Measurements from ENCODE around the gene ONECUT3. TPM values are rescaled to one million over a fixed set of nuclear protein-coding genes. Genes with fewer than 3 reads are reported as not detected.

Gene ONECUT3
- total and polyA plus RNA-seq, 2 donors (not counting 3 experiments of a cell fraction or from before 2014, with no cell fraction given): not detected

DNA sequence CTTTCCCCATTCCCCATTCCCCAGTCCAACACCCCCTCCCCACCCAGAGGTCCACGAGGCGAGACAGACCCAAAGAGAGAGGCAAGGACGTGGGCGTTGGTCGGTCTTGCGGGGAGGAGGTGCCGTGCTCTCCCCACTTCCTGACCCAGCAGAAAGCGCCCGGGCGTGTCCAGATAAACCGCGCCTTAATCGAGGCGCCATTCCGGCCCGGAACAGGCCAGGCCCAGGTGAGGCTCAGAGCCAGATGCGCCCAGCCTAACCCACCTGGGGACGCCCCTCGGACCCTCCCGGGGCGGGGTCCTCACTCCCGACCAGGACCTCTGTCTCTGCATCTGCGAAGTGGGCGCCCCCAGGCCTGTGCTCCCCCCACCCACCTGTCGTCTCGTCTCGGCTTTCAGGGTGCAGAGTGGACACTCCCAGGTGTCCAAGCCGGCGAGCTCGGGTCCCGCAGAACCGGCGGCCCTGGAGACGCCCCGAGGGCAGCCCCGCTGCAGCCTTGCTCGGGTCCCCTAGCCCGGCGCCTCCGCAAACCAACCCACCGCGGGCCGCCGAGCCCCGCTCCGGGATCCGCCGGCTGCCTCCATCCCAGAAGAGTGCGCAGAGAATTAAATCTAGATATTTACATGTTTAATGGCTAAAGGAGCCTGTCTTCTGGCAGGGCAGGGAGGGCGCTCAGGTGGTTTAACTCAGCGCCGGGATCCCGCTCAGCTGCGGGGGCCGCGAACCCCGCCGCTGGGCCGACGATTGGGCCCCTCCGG lies 5.0 kb upstream of the ONECUT3 start:
- POLR2A ChIA-PET: no interaction called here
- H3K27ac ChIP-seq (ENCODE audit: insufficient read depth, low read depth, low read length): no peak overlapping the region

DNA sequence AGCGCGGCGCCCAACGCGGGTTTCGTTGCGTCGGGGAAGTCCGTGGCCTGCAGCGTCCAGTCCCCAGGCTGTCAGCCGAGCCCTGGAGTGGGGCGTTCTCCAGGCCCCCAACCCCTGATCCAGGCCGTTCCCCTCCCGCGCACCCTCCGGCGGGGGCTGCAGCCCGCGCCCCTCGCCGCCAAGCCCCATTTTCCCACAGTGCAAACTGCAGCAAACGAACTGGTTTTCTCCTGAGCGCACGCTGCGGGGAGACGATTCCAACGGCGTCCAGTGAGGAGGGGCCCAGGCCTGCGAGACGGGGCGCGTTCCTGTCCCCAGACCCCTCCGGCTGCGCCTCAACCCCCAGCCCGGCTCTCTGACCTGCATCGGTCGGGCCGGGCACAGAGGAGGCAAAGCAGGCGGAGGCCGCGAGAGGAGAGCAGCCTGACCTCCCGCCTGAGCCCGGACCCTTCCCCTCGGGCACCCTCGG lies 4.4 kb upstream of the ONECUT3 start:
- H3K9ac ChIP-seq (replicated peaks; ENCODE audit: extremely low read depth, insufficient read depth, low read length): no peak overlapping the region
- ChIA-PET CTCF (no interaction called here), POLR2A (no interaction called here)
- H3K4me3 ChIP-seq (replicated peaks in 1 of 3; ENCODE audit: insufficient read depth in 1 of 3, low read depth in 1 of 3, low read length in 3 of 3): no peak overlapping the region
- DNase-seq (ENCODE audit: low read depth, low spot score) (no peak), FAIRE-seq (no peak)
- peak; percentile 94 for TF ChIP-seq EZH2 (IDR thresholded peaks at IDR 0.05; ENCODE audit: borderline replicate concordance, low read depth, low read length, severe bottlenecking)
- TF ChIP-seq, protein P1, sequence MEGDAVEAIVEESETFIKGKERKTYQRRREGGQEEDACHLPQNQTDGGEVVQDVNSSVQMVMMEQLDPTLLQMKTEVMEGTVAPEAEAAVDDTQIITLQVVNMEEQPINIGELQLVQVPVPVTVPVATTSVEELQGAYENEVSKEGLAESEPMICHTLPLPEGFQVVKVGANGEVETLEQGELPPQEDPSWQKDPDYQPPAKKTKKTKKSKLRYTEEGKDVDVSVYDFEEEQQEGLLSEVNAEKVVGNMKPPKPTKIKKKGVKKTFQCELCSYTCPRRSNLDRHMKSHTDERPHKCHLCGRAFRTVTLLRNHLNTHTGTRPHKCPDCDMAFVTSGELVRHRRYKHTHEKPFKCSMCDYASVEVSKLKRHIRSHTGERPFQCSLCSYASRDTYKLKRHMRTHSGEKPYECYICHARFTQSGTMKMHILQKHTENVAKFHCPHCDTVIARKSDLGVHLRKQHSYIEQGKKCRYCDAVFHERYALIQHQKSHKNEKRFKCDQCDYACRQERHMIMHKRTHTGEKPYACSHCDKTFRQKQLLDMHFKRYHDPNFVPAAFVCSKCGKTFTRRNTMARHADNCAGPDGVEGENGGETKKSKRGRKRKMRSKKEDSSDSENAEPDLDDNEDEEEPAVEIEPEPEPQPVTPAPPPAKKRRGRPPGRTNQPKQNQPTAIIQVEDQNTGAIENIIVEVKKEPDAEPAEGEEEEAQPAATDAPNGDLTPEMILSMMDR (IDR thresholded peaks at IDR 0.05; ENCODE audit: extremely low read depth in 1 of 2, insufficient read depth in 1 of 2, low read depth in 1 of 2, low read length in 2 of 2): no peak
- TF ChIP-seq JUN (IDR thresholded peaks at IDR 0.05; ENCODE audit: borderline replicate concordance, insufficient read depth, insufficient read length, low read depth): no peak
- TF ChIP-seq POLR2A (IDR thresholded peaks at IDR 0.05; ENCODE audit: low read depth, low read length): no peak
- TF ChIP-seq, protein P2, sequence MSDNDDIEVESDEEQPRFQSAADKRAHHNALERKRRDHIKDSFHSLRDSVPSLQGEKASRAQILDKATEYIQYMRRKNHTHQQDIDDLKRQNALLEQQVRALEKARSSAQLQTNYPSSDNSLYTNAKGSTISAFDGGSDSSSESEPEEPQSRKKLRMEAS (IDR thresholded peaks at IDR 0.05; ENCODE audit: insufficient read depth, insufficient read length): no peak
- no peaks in the 10 kb centered on the region for H3K9me1 ChIP-seq (replicated peaks; ENCODE audit: control insufficient read depth, extremely low read depth, insufficient read depth, low read length)
- no peak overlapping the region for H2AFZ ChIP-seq (ENCODE audit: low read depth, low read length)
- BruUV-seq (replicated peaks): no TSS peak
- peaks cover 49 to 54% of the 10 kb centered on the region in 2 experiments for H3K27me3 ChIP-seq (ENCODE audit: control insufficient read depth in 2 of 2, insufficient read depth in 2 of 2, low read length in 2 of 2)
- no peaks in the 10 kb centered on the region for H4K20me1 ChIP-seq (replicated peaks; ENCODE audit: control insufficient read depth, extremely low read depth, insufficient read depth, low read length)
- no peak overlapping the region for H3K27ac ChIP-seq (ENCODE audit: insufficient read depth, low read depth, low read length)
- H3K4me1 ChIP-seq (ENCODE audit: control insufficient read depth, extremely low read depth, insufficient read depth, low read length): peaks cover 16% of the 10 kb centered on the region
- H3K36me3 ChIP-seq (ENCODE audit: control insufficient read depth in 2 of 2, extremely low read depth in 1 of 2, insufficient read depth in 2 of 2, low read length in 2 of 2): no peaks in the 10 kb centered on the region
- no peaks in the 10 kb centered on the region for H3K9me3 ChIP-seq (replicated peaks; ENCODE audit: control insufficient read depth, insufficient read depth, low read length)
- intact Hi-C loops (cut with micrococcal nuclease): no loop called here
- dilution Hi-C loops (cut with MboI; ENCODE audit: extremely low pct_ligation_motif_present, low sequenced_read_pairs): no loop called here
- no peak overlapping the region for H3K4me2 ChIP-seq (ENCODE audit: insufficient read depth, low read length)
- no peaks in the 10 kb centered on the region for H3K79me2 ChIP-seq (ENCODE audit: control insufficient read depth, insufficient read depth, low read length)

More for the DNA sequence above, 5.0 kb upstream of the ONECUT3 start:
- no peak for DNase-seq (ENCODE audit: low read depth, low spot score)
- Histone ChIP-seq H3K9me1 (replicated peaks; ENCODE audit: control insufficient read depth, extremely low read depth, insufficient read depth, low read length) (no peaks in the 10 kb centered on the region), H3K79me2 (ENCODE audit: control insufficient read depth, insufficient read depth, low read length) (no peaks in the 10 kb centered on the region), H3K9me3 (replicated peaks; ENCODE audit: control insufficient read depth, insufficient read depth, low read length) (no peaks in the 10 kb centered on the region), H3K9ac (replicated peaks; ENCODE audit: extremely low read depth, insufficient read depth, low read length) (no peak overlapping the region), H3K36me3 (ENCODE audit: control insufficient read depth in 2 of 2, extremely low read depth in 1 of 2, insufficient read depth in 2 of 2, low read length in 2 of 2) (no peaks in the 10 kb centered on the region), H3K4me2 (ENCODE audit: insufficient read depth, low read length) (no peak overlapping the region), H2AFZ (ENCODE audit: low read depth, low read length) (no peak overlapping the region), H3K4me1 (ENCODE audit: control insufficient read depth, extremely low read depth, insufficient read depth, low read length) (peaks cover 16% of the 10 kb centered on the region), H4K20me1 (replicated peaks; ENCODE audit: control insufficient read depth, extremely low read depth, insufficient read depth, low read length) (no peaks in the 10 kb centered on the region), H3K27me3 (ENCODE audit: control insufficient read depth in 2 of 2, insufficient read depth in 2 of 2, low read length in 2 of 2) (peaks cover 49 to 54% of the 10 kb centered on the region in 2 experiments), H3K4me3 (replicated peaks in 1 of 3; ENCODE audit: insufficient read depth in 1 of 3, low read depth in 1 of 3, low read length in 3 of 3) (no peak overlapping the region)
- intact Hi-C loops (cut with micrococcal nuclease) (no loop called here), dilution Hi-C loops (cut with MboI; ENCODE audit: extremely low pct_ligation_motif_present, low sequenced_read_pairs) (no loop called here)
- no TSS peak for BruUV-seq (replicated peaks)
- TF ChIP-seq EZH2 (IDR thresholded peaks at IDR 0.05; ENCODE audit: borderline replicate concordance, low read depth, low read length, severe bottlenecking) (no peak), GATA2 (IDR thresholded peaks at IDR 0.05; ENCODE audit: insufficient read depth, insufficient read length, low read depth, low read length) (no peak), POLR2A (IDR thresholded peaks at IDR 0.05; ENCODE audit: low read depth, low read length) (no peak), MYC (IDR thresholded peaks at IDR 0.05; ENCODE audit: low read depth, low read length) (no peak)
- TF ChIP-seq, protein P2 (IDR thresholded peaks at IDR 0.05; ENCODE audit: insufficient read depth, insufficient read length): no peak
- no peak for FAIRE-seq
- CTCF ChIA-PET: interaction anchor here (1.8 kb wide), 1 partner anchor 20 kb away, joined by 12 read pairs; no protein-coding TSS in a partner anchor
